ENCODE results near the gene KATNAL1.
A peak's percentile ranks its signal among the peaks of the same experiment; 100 is the strongest.

The KATNAL1 gene

DNA sequence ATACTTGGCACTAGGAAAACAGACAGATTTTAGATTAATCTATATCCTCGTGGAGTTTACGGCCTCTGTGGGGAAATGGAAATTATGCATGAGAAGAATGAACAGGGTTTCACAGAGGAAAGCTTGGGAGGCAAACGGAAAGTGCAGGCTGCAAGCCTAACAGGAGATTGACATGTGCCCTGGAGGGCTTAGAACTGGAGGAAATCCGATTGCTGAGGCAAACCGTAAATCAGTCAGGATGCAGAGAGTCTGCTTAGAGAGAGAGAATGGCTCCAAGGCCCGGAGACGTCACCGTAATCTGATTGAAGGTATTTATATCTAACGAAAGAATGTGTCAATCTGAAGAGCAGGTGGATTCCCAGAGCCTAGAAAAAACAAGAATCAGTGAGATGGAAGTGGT is 143.2 kb downstream of the KATNAL1 start:
- DNase-seq (ENCODE audit: low spot score): no peak

GRCh38 chr13:30163441-30163840 is 143.9 kb downstream of the KATNAL1 start:
- no peak for DNase-seq (ENCODE audit: low spot score)

- peak; percentile 79 for DNase-seq (ENCODE audit: low spot score)
These were observed 147.9 kb downstream of the KATNAL1 start for GRCh38 chr13:30159446-30159839.

GRCh38 chr13:30158774-30159445 is 148.4 kb downstream of the KATNAL1 start:
- peak; percentile 94 for DNase-seq (ENCODE audit: low spot score)

GRCh38 chr13:30157616-30157993 is 149.7 kb downstream of the KATNAL1 start:
- no peak for DNase-seq (ENCODE audit: low spot score)

DNA sequence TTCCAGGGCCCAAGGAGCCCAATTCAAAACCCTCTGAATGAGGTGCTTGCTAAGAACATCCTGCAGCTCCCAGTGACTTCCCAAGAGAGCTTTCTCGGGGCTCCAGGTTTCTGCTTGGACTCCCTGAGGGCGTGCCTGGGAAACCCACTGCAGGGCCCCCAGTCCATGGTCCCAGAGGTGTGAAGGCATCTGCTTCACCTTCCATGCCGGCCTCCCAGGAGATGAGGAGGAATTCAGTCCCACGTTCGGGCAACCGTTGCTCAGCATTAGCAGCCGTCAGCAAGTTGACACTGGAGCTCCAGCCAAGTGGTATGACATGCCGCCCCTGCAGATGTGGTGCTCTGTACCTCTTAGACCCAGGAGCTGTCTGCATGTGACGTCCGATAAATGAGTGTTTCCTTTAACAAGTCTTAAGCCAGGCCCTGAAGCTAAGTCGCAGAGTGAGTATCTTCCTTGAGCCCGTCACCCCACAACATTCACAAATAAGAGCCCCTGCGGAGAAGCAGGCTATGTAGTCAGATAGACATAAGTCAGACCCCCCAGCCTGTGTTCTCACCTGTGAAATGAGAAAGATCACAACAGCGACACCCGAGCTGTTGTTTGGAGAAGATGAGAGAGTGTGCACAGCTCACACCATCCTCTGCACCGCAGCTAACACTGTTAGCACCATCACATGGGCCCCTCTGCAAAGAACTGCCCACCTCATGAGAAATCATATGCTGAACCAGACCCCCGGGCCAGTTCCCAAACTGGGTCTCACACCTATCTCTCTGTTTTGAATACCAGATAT is 150.3 kb downstream of the KATNAL1 start:
- no peak for DNase-seq (ENCODE audit: low spot score)

DNA sequence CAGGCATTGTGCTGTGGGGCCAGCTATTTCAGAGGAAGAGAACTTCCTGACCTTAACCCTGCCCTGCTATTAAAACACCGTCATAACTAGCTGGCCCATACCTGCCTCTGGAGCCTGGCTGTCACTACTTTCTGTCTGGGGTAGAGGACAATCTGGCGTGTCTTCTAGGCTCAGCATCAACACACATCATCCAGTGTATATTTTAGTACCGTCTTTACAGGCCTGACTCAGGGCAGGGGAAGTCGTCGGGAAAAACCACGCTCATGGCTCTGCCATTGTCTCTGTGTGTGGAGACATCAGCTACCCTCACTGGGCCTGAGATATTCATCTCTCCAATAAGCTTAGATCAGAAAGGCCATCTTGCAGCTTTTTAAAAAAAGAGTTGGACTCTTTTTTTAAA is 151.1 kb downstream of the KATNAL1 start:
- DNase-seq (ENCODE audit: low spot score): no peak

DNA sequence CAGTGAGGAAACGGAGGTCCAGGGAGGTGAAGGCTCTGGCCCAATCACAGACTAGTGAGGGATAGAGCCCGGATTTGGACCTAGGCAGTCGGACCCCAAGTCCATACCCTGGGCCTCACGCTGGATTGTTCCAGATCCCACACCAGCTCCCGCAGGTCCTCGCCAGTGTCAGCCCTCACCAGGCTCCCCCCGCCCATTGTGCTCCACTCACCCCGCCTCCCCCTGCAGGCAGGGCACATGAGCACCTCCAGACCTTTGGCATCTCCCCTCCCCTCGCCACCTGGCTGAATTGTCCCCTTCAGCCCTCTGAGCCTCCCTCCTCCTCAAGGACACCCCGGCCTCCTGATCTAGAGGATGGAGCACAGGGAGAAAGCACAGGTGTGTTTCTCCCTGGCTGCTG is 152.4 kb downstream of the KATNAL1 start:
- no peak for DNase-seq (ENCODE audit: low spot score)

GRCh38 chr13:30154531-30154930 is 152.8 kb downstream of the KATNAL1 start:
- no peak for DNase-seq (ENCODE audit: low spot score)

DNA sequence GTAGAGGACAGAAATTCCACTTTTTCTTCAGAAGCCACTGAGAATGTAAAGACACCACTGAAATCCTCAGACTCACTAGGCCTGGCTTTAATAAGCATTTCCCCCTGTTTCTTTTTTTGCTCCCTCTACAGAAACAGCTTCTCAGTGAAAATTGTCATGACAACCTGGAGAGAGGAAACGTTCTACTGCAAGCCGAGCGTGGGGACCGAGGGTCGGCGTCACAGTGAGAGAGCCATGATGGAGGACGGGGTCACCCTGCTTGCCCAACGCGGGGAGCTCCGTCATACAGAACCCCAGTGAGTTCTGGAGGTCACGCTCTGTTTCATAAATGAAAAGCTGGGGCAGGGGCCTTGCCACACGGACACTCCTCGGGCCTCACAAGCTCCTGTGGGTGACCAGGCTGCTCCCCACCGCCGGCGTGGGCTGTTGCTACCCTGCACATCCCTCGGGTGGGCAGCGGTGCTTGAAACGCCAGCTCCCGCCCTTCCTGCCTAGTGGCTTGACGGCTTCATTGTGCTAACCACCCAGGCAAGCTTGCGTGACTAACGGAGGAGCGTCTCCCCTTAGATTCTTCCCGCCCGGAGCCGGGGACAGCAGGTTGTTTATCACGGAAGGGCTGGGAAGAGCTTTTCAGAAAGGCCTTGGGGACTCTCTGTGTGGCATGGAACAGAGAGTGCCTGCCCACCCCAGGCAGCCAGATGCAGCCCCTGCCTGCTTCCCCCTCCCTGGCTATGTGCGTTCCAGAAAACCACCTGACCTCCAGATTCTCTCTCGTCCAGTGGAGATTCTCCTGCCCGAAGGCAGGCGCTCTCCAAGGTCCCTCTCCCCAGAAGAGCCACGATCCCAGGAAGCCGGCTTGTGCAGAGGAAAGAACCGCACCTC is 153.6 kb downstream of the KATNAL1 start:
- peak; percentile 46 for DNase-seq (ENCODE audit: low spot score)
